HTR-8/SVneo (cell line): ENCODE measurements around the gene PNP.
A peak's percentile ranks its signal among the peaks of the same experiment; 100 is the strongest.

Experiments used
- DNase-seq: peaks from one replicate; pipeline ENCODE4 v3.0.0; 2011; ENCODE audit warnings: low spot score, mixed read lengths; ENCODE audit not compliant: insufficient read length
- FAIRE-seq: peaks from 2 replicates; lab custom pipeline; 2011; peaks lifted over from hg19 to GRCh38; lab: Jason Lieb, UNC

PNP gene

DNA sequence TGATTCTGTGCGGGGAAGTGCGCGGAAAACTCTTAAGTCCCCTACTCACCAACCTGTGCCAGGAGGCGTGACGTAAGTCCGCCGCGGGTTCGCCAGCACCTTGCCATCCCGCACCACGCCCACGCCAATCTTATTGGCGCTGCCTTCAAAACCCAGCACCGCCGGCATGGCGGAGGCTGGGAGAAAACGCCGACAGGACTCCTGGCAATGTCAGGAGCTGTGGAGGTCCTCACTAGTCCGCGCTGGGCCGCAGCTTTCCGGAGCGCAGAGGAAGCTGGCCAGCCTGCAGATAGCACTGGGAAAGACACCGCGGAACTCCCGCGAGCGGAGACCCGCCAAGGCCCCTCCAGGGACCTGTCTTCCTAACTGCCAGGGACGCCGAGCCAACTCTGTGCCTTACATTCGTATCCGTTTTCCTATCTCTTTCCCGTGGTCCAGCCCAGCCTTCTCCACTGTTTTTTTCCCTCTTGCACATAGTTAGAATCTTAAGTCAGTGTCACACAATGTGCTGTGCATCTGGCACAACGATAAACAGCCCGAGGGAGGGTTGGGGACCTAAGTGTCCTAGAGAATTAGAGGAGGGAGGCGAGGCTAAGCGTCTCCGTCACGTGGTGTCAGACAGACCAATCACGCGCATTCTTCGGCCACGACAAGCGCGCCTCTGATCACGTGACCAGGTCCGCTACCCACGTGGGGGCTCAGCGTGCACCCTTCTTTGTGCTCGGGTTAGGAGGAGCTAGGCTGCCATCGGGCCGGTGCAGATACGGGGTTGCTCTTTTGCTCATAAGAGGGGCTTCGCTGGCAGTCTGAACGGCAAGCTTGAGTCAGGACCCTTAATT is 14.5 kb upstream of the PNP start, which contains the start of the genes APEX1 and OSGEP:
APEX1 (plus strand) TSS at position 711 of the 839 bp plus-strand sequence. CDS start 420 bp downstream, outside the sequence.
OSGEP (minus strand) TSS at position 297 of the 839 bp plus-strand sequence; CDS start at position 168, 129 bp downstream.
- FAIRE-seq (peak; percentile 93), DNase-seq (peak; percentile 93)

DNA sequence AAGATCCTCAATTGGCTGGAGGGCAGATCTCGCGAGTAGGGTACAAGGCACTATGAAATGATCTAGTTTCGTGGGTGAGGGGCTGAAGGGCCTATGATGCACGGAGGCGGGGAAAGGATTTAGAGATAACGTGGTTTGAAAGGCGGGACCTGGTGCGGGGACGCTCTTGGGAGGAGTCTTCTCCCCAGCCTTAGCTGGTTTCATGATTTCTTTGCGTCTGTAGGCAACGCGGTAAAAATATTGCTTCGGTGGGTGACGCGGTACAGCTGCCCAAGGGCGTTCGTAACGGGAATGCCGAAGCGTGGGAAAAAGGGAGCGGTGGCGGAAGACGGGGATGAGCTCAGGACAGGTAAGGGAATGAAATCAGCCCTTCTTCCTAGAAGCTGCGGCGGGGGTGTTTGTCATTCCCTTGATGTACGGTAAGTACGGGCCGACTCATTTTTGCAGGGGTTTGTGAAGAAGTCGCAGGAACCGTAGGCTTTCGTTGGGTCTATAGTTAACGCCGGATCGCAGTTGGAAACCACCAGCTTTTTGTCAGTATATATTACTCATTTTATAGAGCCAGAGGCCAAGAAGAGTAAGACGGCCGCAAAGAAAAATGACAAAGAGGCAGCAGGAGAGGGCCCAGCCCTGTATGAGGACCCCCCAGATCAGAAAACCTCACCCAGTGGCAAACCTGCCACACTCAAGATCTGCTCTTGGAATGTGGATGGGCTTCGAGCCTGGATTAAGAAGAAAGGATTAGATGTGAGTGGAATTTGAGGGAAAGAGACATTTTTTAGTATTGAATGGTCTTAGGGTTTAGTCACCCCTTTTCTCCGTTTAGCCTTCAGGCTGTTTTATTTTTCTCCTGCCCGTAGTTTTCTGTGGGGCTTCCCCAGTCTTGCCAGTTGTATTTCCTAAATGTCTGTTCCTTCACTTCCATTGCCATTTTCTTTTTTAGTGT is 13.6 kb upstream of the PNP start:
- no peak for FAIRE-seq

DNA sequence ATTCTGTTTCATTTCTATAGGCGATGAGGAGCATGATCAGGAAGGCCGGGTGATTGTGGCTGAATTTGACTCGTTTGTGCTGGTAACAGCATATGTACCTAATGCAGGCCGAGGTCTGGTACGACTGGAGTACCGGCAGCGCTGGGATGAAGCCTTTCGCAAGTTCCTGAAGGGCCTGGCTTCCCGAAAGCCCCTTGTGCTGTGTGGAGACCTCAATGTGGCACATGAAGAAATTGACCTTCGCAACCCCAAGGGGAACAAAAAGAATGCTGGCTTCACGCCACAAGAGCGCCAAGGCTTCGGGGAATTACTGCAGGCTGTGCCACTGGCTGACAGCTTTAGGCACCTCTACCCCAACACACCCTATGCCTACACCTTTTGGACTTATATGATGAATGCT is 12.2 kb upstream of the PNP start:
- no peak for DNase-seq

More for the DNA sequence above, 13.6 kb upstream of the PNP start:
- DNase-seq, result no peak

DNA sequence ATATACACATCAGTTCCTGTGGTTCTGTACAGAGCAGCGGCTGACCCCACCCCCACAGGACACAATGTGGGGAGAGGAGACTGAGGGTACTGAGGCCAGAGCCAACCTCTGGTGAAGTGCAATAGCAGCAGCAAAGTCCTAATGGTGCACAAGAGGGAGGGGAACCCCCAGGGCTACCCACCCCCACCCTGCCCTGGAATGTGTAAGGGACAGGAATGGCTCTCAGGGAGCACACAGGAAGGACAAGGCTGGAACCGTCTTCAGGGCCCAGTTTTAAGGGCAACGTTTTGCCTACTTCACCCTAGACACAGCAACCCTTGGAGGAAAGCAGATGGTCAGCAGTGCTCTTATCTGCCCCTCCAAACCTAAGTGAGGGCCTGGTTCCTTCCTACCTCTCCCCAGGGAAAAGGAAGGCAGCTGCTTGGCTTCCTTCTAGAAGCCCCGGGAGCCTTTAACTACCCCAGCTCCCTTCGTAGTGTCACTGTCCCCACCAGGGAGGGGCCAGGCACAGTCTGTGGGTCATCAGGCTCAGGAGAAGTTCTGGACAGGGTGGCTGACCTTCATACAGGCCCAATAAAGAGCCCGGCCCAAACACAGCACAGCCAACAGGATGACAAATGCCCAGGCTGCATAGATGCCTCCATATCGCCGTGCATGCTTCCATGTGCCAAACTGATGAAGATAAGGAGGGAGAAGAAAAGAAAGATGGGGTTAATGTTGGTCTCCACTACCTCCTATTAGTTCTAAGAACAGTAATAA is 11.0 kb upstream of the PNP start:
- DNase-seq (no peak), FAIRE-seq (no peak)

More for the DNA sequence above, 12.2 kb upstream of the PNP start:
- no peak for FAIRE-seq

DNA sequence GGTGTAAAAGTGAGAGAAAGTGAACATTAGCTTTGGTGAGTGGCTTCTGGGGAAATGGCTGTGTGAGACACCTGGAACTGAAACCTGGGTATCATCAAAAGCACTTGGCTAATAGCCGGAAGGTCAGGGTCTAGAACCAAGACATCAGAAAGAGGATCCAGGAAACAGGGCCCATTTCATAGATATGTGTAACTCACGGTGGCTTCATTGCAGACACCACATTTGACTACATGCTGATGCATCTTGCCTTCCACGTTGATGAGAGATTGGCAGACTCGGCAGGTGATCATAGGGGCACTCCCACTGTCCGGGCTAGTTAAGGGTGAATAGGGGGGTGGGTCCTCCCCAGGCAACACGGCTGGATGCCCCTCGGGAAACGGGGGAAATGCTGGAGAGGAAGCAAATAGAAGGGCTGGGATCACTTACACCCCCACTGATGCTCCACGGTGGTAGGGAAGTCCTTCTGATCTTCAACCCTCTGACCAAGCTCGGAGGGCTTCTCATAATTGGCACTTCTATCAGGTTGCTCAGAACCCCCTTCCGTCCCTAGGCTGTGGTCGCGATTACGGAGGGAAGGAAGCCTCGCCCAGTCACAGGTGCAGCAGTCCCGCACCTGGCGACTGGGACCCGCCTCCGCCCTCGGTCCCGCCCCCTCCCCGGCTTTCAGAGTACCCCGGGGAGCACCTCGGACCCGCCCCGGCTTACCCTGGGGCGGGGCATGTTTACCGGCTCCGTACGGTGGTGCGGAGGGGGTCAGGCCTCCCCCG is 8.6 kb upstream of the PNP start:
- no peak for FAIRE-seq
- DNase-seq, result no peak

DNA sequence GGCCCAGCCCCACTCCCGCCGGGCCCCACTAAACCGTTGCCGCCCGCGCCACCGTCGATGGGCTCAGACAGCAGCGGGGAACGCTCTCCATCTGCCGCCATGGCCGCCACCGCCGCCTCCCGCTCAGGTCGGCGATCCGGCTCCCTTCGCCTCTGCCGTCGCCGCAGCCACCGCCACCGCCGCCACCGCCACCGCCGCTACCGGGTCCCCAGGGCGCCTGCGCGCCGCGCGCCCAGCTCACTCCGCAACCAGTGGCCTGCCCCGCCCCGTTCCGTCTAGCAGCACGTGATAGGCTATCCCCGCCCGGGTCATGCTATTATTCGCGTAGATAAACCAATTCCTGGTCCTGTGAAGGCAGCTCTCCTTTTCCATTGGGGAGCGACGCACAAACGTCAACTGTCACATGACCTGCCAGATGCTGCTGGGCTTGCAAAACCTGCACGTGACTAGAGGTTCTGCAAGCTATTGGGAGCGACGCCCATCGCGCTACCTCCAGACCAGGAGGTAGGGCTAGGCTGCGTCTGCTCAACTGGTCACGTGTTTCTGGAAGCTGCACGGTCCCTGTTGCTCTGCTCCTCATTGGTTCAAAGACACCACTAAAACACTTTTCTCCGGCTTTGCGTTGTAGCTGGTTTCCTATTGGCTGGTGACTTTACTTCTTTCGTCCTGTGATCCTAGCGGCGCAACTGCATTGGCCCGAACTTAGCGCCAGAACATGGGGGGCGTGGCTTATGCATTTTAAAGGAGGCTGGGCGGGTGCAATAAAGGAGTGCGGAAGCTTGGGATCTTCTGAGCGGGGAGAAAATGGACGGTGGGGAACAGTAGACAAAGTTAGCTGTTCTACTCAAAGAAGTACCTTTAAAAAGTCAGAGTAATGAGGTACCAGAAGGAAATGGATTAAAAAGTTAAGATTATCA is 7.7 kb upstream of the PNP start, which contains the start of gene PIP4P1:
PIP4P1 (minus strand) TSS at position 210 of the 917 bp plus-strand sequence; CDS start at position 101, 109 bp downstream.
- peak; percentile 86 for FAIRE-seq
- peak; percentile 88 for DNase-seq

DNA sequence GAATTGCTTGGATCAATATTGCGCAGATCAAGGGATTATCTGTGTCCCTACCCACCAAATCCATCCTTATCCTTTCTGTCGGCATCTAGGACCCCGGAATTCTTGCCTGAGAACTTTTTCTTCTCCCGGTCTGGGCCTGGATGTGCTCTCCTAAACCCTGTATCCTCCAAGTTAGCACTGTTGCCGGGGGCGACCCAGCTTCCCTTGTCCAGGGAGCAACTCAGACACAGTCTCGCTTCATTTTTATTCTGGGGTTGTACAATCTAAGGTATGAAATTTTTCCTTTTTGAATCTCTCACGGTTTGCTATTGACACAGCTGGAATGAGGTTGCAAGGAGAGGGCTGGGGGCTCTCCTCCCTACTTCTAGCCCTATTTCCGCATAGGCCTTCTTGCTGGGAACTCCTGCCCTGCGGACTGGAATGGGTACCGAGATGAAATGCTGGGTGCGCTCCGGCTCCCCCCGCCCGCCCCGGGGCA is 403 bp upstream of the PNP start:
- DNase-seq (no peak), FAIRE-seq (no peak)

DNA sequence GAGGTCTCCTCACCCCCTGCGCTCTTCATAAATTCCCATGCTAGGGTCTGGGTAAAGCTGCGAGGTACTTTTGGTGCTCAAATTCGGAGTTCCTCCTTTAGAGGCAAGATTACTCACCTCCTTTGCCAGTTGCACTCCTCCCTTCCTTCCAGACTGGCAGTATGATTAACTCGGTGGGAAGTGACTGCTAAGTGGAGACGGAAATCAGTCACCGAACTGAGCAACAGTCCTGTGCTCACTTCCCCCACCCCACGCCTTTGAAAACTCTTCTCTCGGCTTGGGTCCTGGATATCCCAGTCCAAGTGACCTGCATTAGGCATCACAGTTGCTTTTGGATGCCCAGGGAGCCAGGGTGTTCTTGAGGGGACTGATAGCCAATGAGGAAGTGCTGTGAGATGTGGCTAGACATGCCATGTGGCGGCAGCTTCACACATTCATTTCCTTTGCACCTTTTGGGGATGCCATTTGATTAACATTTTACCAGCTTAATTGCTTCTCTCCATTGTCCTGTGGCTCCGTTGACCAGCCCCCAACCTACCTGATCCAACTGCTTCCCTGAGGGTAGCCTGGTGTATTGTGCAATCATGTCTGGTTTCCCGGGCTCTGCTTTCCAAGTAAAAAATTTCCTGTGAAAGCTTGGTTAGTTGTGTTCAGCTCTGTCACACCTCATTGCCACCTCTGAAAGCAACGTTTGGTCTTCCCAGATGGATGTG is 840 bp downstream of the PNP start:
- FAIRE-seq (no peak), DNase-seq (no peak)

DNA sequence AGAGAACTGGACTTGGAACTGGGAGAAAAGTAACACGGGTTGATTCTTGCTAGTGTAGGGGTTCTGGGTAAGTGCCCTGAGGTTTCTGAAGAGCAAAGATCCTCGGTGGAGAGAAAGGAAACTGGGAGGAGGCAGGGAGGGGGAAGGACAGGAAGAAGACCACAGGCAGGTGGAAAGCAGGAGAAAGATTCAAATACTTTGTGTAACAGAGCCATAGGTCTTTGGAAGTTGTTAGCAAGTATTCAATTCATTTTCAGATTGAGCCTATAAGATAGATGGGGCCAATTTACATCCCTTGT is 1.3 kb downstream of the PNP start:
- FAIRE-seq (no peak), DNase-seq (no peak)

DNA sequence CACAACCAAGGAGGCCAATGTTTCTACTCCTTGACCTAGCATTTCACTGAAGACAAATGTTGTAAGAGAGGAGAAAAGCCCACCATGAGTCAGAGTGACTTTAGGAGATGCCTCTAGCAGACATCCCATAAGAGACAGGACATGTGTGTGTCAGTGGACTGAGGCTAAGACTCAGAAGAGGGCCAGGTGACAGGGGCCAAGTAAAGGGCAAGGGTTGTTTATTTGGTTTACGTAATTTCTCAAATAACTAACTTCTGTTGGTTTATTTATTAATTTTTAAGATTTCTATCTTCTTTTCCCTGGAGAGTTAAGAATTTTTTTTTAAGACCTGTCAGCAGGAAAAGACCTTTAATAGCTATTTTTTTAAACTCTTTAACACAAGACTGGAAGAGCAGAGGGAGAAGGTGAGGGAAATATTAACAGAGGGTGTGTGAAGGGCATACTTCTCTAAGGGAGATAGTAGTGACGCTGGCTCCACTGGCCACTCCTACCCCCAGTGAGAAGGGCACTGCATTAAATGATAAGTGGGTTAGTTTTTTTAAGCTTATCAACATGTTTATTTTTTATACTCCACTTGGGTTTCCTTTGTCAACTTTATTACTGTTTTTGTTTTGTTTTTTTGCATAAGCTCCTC is 3.4 kb downstream of the PNP start:
- DNase-seq (no peak), FAIRE-seq (no peak)

DNA sequence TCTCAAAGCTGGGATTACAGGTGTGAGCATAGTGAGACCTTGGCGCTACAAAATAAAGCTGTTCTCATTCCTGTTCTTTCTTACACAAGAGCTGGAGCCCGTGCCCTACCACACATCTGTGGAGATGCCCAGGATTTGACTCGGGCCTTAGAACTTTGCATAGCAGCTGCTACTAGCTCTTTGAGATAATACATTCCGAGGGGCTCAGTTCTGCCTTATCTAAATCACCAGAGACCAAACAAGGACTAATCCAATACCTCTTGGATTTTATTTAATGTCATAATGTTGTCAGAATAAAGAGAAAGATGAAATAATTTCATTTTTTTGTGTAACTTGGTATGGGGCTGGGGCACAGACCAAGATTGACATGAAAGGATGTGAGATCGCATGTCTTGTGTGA is 7.6 kb downstream of the PNP start:
- DNase-seq (no peak), FAIRE-seq (no peak)

DNA sequence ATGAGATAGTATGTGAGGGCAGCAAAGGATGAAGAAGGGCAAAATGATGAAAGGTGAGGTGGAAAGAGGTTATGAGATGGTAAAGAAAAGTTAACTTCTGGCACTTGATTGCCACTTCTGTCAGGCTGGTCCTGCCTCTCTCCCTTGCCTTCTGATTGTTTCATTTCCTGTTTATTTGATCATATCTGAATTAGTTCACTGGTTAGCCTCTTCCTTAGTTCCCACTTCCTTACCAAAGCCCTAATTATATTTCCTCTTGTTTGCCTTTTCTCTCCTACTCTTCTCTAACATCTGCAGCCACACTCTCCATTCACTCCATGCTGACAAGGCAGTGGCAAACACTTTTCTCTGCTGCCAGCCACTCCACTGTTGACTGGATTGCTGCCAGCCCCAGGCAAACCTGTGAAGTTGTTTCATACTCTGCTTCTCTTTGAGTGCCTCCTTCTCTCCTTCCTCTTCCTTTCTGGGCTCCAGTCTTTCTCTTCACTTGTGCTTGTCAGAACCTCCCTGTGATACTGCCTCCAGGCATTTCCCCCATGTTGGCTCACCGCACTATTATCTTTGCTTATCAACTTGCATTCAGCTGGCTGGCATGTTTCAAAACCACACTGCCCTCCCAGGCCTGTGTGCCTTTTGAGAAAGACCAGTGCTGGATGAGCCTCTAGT is 8.1 kb downstream of the PNP start:
- DNase-seq (no peak), FAIRE-seq (no peak)

DNA sequence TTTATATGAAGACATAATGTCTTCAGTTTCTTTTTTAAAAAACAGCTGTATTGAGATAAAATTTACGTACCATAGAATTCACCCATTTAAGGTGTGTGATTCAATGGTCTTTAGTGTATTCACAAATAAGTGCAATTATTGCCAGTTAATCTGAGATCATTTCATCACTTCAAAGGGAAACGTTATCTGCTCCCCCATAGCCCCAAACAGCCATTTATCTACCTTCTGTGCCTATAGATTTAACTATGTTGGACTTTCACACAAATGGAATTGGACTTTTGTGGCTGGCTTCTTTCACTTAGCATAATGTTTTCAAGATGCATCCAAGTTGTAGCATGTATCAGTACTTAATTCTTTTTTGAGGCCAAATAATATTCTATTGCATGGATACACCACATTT is 9.7 kb downstream of the PNP start:
- FAIRE-seq (no peak), DNase-seq (no peak)

DNA sequence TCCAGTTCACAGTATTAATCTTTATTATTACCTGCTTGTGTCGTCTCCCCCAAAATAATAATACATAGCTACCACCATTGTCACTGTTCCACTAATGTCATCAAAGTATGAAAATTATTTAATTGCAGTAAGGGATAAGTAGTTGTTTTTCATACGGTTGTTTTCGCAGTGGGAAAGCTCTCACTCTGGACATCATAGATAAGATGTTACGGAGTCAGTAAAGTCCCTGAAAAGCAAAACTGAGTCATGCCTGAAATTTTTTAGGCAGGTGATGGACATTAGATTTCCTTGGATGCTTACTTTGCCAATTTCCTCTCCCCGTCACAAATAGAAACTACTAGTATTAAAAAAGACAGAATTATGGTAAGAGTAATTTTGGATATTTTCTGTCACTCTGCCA is 13.2 kb downstream of the PNP start:
- FAIRE-seq, result no peak

DNA sequence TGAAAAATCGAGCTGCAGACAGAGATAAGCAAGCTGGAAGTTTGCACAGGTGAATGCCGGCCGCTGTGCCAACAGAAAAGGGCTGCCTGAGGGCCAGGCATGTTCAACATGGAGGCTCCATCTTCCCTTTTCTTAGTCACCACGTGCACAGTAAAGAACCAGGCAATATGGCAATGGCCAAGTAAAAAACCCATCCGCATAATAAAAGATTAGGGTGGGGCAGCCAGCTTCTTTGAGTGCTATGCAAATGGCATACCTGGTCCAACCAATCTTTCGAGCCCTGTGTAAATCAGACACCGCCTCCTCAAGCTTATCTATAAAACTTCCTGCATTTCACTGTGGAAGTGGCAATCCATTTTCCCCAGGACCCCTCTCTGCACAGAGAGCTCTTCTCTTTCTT is 16.7 kb downstream of the PNP start:
- no peak for DNase-seq
- no peak for FAIRE-seq

More for the DNA sequence above, 13.2 kb downstream of the PNP start:
- no peak for DNase-seq

DNA sequence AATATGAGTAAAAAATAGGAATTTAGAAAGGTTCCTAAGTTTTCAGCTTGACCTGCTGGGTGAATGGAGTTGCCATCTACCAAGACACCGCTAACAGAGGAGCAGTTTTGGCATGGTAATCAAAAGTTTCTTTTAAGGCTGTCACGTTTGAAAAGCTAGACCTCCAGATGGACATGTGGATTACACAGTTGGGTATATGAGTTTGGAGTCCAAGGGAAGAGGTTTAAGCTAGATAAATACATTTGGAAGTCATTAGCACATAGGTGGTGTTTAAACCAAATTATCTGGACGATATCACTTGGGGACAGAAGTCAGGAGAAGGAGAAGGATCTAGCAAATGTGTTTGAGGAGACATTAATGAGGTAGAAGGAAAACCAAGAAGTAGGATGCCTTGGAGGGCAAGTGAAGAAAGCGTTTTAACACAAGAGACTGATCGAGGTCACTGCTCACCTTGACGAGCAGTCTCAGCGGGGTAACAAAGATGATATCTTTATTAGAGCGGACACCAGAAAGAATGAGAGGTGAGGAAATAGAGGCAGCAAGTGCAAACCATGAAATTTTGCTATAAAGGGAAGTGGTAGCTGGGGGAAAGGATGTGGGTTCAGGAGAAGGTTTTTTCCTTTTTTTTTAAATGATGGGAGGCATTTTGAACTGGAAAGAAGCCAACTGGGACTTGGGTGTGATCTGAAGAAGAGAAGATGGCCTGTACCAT is 17.6 kb downstream of the PNP start:
- FAIRE-seq (no peak), DNase-seq (no peak)
